Fibroblast of skin of left biceps (primary cell): ENCODE measurements around the gene KCNK18.

Experiments used
- DNase-seq, 2 experiments: peaks; one replicate each; pipeline ENCODE4 v3.0.0-alpha.2; 2013; ENCODE audit warnings: low read depth in 2 of 2

KCNK18 gene

DNA sequence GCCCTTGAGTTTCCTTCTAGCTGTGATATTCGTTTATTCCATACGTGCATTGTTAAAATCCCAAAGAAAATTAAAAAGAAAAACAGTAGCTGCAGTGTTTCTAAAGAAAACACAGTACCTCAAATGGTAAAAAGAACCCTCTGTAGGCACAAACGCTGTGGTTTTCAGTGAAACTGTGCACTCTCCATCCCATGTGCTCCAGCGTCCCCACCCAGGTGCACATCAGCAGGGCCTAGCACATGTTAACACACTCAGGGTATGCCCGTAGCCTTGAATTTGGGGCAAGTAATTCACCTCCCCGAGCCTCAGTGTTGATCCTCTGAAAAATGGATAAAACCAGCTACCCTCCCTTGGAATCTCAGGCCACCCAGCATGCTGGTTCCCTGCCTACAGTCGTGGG, 53.1 kb downstream of the KCNK18 start:
- no peak for DNase-seq

DNA sequence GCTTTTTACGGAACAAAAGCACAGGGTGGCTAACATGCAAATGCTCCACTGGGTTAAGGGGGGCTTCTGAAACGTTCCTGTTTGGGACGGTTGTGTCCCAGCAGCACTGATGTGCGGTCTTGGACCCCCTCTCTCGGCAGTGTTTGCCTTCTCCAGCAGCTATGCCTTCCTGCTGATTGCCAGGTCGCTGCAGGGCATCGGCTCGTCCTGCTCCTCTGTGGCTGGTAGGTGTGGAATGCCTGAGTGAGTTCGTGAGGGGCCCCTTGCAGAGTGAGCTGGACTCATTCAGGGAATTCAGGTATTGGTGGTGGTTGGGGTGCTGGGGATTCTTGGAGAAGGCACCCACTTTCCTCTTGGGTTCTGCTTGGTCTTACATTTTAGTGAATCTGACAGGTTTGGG, 56.6 kb downstream of the KCNK18 start:
- DNase-seq: no peak

DNA sequence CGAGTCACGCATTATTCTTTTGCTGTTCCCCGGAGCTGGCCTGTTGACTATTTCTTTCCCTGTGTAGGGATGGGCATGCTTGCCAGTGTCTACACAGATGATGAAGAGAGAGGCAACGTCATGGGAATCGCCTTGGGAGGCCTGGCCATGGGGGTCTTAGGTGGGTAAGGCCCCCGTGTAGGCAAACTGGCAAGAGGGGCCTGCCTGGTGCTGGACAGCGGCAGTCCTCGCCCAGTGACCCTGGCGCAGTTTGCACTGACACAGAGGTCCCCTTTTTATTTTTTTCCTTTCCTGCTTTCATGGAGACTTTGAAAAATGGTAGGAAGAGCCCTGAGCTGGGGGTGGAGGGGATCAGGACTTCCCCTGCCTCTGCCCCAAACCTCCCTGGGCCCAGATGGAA, 57.0 kb downstream of the KCNK18 start:
- no peak for DNase-seq

DNA sequence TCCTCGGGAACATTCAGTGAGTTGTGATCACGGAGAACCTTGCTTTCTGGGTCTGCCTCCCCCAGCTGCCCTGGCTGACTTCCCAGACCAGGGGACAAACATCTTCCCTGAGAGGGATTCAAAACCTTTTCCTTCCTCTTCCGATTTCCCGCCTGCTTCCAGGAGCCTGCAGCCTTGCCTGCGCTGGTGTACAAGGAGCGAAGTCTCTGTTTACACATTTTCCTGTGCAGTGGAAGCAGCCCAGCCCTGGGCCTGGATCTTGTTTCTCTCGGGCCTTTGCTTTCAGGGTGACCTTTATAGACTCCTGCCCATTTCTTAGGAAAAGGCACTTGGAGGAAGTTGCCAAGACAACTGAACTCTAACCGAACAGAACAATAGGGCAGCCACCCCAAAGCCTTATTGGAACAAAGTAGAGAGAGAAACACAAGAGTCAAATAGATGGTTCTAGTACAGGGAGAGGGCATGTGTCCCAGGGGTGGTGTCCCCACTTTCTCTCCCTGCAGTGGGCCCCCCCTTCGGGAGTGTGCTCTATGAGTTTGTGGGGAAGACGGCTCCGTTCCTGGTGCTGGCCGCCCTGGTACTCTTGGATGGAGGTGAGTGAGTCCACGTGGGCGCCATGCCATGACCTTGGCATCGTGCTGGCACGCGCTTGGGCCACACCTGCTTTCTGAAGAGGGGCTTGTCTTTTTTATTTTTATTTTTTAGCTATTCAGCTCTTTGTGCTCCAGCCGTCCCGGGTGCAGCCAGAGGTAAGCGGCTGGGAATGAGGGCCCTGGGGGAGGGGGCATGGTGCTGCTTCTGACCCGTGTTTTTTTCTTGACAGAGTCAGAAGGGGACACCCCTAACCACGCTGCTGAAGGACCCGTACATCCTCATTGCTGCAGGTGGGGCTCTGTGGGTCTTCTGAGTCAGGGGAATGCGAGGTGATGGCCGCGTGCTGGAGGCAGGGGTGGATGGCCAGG, 57.8 kb downstream of the KCNK18 start:
- DNase-seq: no peak

DNA sequence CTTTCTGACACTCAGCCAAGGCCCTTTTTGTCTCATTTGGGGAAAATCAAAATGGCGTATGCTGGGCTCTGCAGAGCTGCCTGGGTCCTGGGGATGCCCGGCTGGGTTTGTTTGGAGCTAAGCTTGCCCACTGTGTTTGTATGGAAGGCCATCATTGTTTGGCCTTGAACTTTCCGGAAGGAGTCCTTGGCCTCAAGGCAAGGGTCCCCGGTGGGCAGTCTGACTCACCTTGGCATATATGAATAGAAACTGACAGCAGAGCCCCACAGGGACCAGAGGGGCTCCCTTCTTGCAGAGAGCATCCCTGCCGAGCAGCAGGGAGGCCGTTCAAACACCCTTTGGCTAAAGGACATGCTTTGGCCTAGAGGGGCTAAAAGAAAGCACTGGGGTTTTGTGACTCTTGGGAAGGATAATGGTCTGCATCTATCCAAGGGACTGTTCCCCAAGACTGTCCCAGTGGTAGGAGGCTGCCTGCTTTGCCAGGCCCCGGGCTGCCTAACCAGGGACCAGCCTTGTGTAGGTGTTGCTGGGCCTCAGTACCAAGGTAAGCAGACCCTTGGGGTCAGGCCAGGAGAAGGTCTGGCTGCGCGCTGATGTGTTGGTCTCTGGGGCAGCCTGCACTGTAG, 58.7 kb downstream of the KCNK18 start:
- no peak for DNase-seq

DNA sequence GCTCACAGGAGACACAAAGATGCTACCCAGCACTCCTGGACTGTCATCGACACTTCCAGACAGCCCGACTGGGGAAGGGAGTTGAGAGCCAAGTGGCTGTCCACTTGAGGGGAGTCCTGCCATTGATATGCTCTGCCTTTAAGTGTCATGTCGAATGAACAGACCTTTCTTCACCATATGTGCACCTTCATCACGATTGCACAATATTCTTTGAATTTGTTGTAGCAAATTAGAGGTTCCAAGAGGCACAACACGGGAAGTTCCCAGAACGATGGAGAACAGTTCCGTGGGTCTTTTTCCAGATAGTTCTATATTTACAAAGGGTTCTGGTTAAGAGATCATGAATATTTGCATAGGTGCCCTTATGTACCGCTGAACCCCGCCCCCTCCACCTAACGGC, 59.6 kb downstream of the KCNK18 start:
- no peak for DNase-seq

DNA sequence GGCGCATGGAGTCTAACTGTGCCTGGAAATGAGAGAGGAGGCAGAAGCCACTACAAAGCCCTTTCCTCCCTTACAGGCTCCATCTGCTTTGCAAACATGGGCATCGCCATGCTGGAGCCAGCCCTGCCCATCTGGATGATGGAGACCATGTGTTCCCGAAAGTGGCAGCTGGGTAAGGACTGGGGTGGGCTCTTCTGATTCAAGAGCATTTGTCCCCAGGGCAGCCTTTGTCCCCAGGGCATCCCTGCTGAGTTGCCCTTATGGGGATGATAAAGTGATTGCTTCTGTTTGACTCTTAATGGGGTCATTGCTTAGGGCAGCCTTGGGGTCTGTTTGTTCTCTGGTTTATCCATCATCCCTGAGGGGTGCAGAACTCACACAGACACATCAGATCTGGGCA, 60.4 kb downstream of the KCNK18 start:
- DNase-seq: no peak

DNA sequence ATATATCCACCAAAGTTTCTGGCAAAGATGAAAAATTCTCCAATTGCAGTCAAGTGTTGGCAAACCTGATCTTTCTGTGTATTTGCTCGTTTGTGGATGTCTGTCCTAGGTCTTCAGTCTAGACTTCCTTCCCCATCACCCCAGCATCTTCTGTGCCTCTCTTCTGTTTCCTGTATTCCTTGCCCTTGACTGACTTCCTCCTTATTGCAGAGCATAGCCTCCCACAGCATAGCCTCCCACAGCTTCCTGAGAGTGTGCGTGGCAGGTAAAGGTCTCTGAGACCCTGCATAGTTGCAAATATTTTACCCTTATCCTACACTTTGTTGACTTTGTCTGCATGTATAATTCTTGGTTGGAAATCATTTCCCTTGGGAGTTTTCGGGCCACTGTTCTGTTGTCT, 62.0 kb downstream of the KCNK18 start:
- no peak for DNase-seq
